B cell (primary cell): ENCODE measurements around the gene RNF111. TPM values are rescaled to one million over a fixed set of nuclear protein-coding genes. Genes with fewer than 3 reads are reported as not detected.
A peak's percentile ranks its signal among the peaks of the same experiment; 100 is the strongest.
"Not testable (repeated sequence)": the region's sequence is repeated elsewhere in the genome, so short reads cannot be mapped to it uniquely, and the experiment has no call there.

Source experiments
- ATAC-seq: fragments of 200-7000 bp; cut with Tn5 transposase; one replicate; pipeline ENCODE4 v1.10.0; 2021; ENCODE audit warnings: low read depth, mild to moderate bottlenecking, moderate number of reproducible peaks, moderate library complexity
- CTCF ChIA-PET: fragments of 350-600 bp; sonication (Branson Sonifier 250); formaldehyde crosslinking; loops from one replicate; lab custom pipeline; 2021; ENCODE audit warnings: antibody characterized with exemption, inconsistent platforms; lab: Charles Lee
- POLR2A ChIA-PET: fragments of 350-600 bp; sonication (Branson Sonifier 250); formaldehyde crosslinking; loops from one replicate; lab custom pipeline; 2021; ENCODE audit warnings: antibody characterized with exemption; lab: Charles Lee
- DNase-seq: peaks from one replicate; pipeline ENCODE4 v3.0.0; 2013
- H2AFZ ChIP-seq: 2 replicates; pipeline ENCODE4 v1.6.1; 2012; ENCODE audit warnings: mild to moderate bottlenecking, low read depth, low read length; ENCODE audit not compliant: insufficient read depth, poor library complexity, severe bottlenecking
- H3K27ac ChIP-seq, 2 donors: 1 replicate in 1 of 2; 2 replicates in 1 of 2; pipeline ENCODE4 v1.5.1; 2012 to 2013; ENCODE audit warnings: low read length in 2 of 2, mild to moderate bottlenecking in 2 of 2, moderate library complexity in 1 of 2
- H3K27me3 ChIP-seq, 4 experiments: fragments of 200-600 bp in 1 of 4; sonication (generic) in 1 of 4; replicated peaks in 1 of 4; 1 replicate in 2 of 4; 2 replicates in 2 of 4; pipeline versions ENCODE4 v1.6.1 to v1.7.0; 2013 to 2016; ENCODE audit warnings: low read length in 3 of 4, mild to moderate bottlenecking in 2 of 4, mixed read lengths in 1 of 4, moderate library complexity in 1 of 4; ENCODE audit not compliant: insufficient read depth in 4 of 4, control insufficient read depth in 3 of 4; ENCODE audit errors: control extremely low read depth in 1 of 4
- H3K36me3 ChIP-seq, 2 experiments: replicated peaks in 1 of 2; 1 replicate in 1 of 2; 2 replicates in 1 of 2; pipeline versions ENCODE4 v1.6.1 to v1.7.1; 2013; ENCODE audit warnings: low read length in 1 of 2; ENCODE audit not compliant: insufficient read depth in 2 of 2, control insufficient read depth in 1 of 2; ENCODE audit errors: control extremely low read depth in 1 of 2, extremely low read depth in 1 of 2
- H3K4me1 ChIP-seq, 2 donors: fragments of 200-600 bp in 1 of 2; sonication (generic) in 1 of 2; 1 replicate in 1 of 2; 2 replicates in 1 of 2; pipeline versions ENCODE4 v1.5.1 to v1.6.1; 2013 to 2017; ENCODE audit warnings: low read length in 2 of 2; ENCODE audit not compliant: control insufficient read depth in 2 of 2, insufficient read depth in 2 of 2
- H3K4me2 ChIP-seq: replicated peaks from 2 replicates; pipeline ENCODE3; 2012; ENCODE audit warnings: mild to moderate bottlenecking, low read depth, low read length; ENCODE audit not compliant: poor library complexity, severe bottlenecking
- H3K4me3 ChIP-seq, 5 experiments: fragments of 200-600 bp in 1 of 5; sonication (generic) in 1 of 5; 1 replicate in 3 of 5; 2 replicates in 2 of 5; pipeline versions ENCODE4 v1.5.1 to v1.7.0; 2011 to 2016; ENCODE audit warnings: low read length in 4 of 5, mild to moderate bottlenecking in 4 of 5, low read depth in 2 of 5, control low read depth in 1 of 5, moderate library complexity in 1 of 5; ENCODE audit not compliant: insufficient read depth in 1 of 5; ENCODE audit errors: control extremely low read depth in 1 of 5, extremely low read depth in 1 of 5
- H3K79me2 ChIP-seq: fragments of 200-600 bp; sonication (generic); one replicate; pipeline ENCODE4 v1.6.0; 2016; ENCODE audit warnings: low read length; ENCODE audit not compliant: control insufficient read depth, insufficient read depth
- H3K9ac ChIP-seq: fragments of 200-600 bp; sonication (generic); 2 replicates; pipeline ENCODE4 v1.6.1; 2017; ENCODE audit warnings: mild to moderate bottlenecking, low read length, moderate library complexity
- H3K9me3 ChIP-seq, 3 donors: one replicate each; pipeline versions ENCODE4 v1.6.1 to v1.7.1; 2013; ENCODE audit warnings: low read length in 2 of 3; ENCODE audit not compliant: control insufficient read depth in 2 of 3, insufficient read depth in 1 of 3; ENCODE audit errors: control extremely low read depth in 1 of 3
- H4K20me1 ChIP-seq: 2 replicates; pipeline ENCODE4 v1.6.0; 2012; ENCODE audit warnings: mild to moderate bottlenecking, low read length; ENCODE audit not compliant: insufficient read depth, control insufficient read depth, poor library complexity, severe bottlenecking
- H3K27ac Mint-ChIP-seq: one replicate; pipeline ENCODE4 v1.8.0; 2021; ENCODE audit warnings: mixed read lengths
- H3K27me3 Mint-ChIP-seq: one replicate; pipeline ENCODE4 v1.8.0; 2021; ENCODE audit warnings: mixed read lengths
- H3K4me1 Mint-ChIP-seq: one replicate; pipeline ENCODE4 v1.8.0; 2021; ENCODE audit warnings: mixed read lengths
- H3K4me3 Mint-ChIP-seq: one replicate; pipeline ENCODE4 v1.8.0; 2021; ENCODE audit warnings: mixed read lengths
- H3K9me3 Mint-ChIP-seq: one replicate; pipeline ENCODE4 v1.8.0; 2022; ENCODE audit warnings: mixed read lengths; ENCODE audit not compliant: insufficient read depth
- CTCF ChIP-seq: fragments of 200-600 bp; IDR thresholded peaks from one replicate; pipeline ENCODE4 v1.8.0; 2022; ENCODE audit warnings: antibody characterized with exemption, mild to moderate bottlenecking
- EZH2 ChIP-seq: IDR thresholded peaks from 2 replicates; pipeline ENCODE4 v1.6.1; 2012; ENCODE audit warnings: borderline replicate concordance, low read depth, mild to moderate bottlenecking, moderate library complexity, low read length; ENCODE audit not compliant: insufficient read depth, poor library complexity, severe bottlenecking
- WGBS: methylation state at CpG from one replicate; pipeline ENCODE4 v1.1.5; 2013; ENCODE audit warnings: missing lambda C conversion rate; ENCODE audit not compliant: insufficient coverage; 5-methylcytosine and 5-hydroxymethylcytosine counted together
- intact Hi-C: fragments of 100-400 bp; cut with micrococcal nuclease; formaldehyde crosslinking; loops from one replicate; pipeline ENCODE4 v1.10.0; 2022
- polyA plus RNA-seq: library from polyadenylated mRNA; depleted of rRNA; stranded (reverse); fragments of >200 nt; gene quantifications from 2 replicates; pipeline ENCODE4 v1.2.3, GENCODE V29; 2012
- total RNA-seq, 2 donors: library from RNA; stranded (reverse); fragments of 120-200 nt in 1 of 2; gene quantifications; 1 replicate in 1 of 2; 2 replicates in 1 of 2; pipeline versions ENCODE4 v1.2.3 to v1.2.4, GENCODE V29; 2013 to 2022

Gene RNF111
- total and polyA plus RNA-seq, 2 donors (not counting 1 experiment from before 2014, with no cell fraction given), result 24.9 to 72.3 TPM

GRCh38 chr15:59127255-59127654 lies 139.8 kb downstream of the RNF111 start:
- intact Hi-C loops, H3K4me2 ChIP-seq, H3K9ac ChIP-seq, H3K9me3 ChIP-seq, H2AFZ ChIP-seq, H4K20me1 ChIP-seq, H3K36me3 ChIP-seq, H3K4me3 ChIP-seq, H3K79me2 ChIP-seq, CTCF ChIA-PET, POLR2A ChIA-PET, H3K9me3 Mint-ChIP-seq, ATAC-seq, H3K4me1 ChIP-seq, H3K27me3 ChIP-seq, H3K27me3 Mint-ChIP-seq, H3K27ac ChIP-seq: not testable (repeated sequence)
- no CpG with 5 or more reads among the region's 1 CpG for WGBS
- Mint-ChIP-seq H3K27ac (peak overlapping the region; percentile 12), H3K4me3 (peak overlapping the region; percentile 21), H3K4me1 (peaks cover 22% of the 10 kb centered on the region)
- DNase-seq, result peak; percentile 42

GRCh38 chr15:59131456-59131855 lies 144.0 kb downstream of the RNF111 start:
- DNase-seq (no peak), ATAC-seq (no peak)
- ChIA-PET POLR2A (no interaction called here), CTCF (no interaction called here)
- Histone ChIP-seq H3K4me3 (no peak overlapping the region), H2AFZ (no peak overlapping the region), H4K20me1 (no peaks in the 10 kb centered on the region), H3K9me3 (peaks cover 2 to 7% (median 2%) of the 10 kb centered on the region in 3 donors), H3K9ac (no peak overlapping the region), H3K27ac (no peak overlapping the region), H3K4me2 (no peak overlapping the region), H3K79me2 (no peaks in the 10 kb centered on the region), H3K27me3 (no peaks in the 10 kb centered on the region), H3K36me3 (peaks cover 3 to 21% of the 10 kb centered on the region in 2 experiments), H3K4me1 (peaks cover 0 to 9% of the 10 kb centered on the region in 2 donors)
- no peaks in the 10 kb centered on the region for H3K27me3 Mint-ChIP-seq
- H3K9me3 Mint-ChIP-seq, result peaks cover 2% of the 10 kb centered on the region
- H3K27ac Mint-ChIP-seq, result no peak overlapping the region
- TF ChIP-seq CTCF, result no peak
- TF ChIP-seq EZH2, result no peak
- no peak overlapping the region for H3K4me3 Mint-ChIP-seq
- H3K4me1 Mint-ChIP-seq, result peaks cover 22% of the 10 kb centered on the region
- 97% methylated on average over 14 of the region's 16 CpGs for WGBS
- intact Hi-C loops, result no loop called here
